Measurements from ENCODE around the gene SOBP. TPM values are rescaled to one million over a fixed set of nuclear protein-coding genes. Genes with fewer than 3 reads are reported as not detected.
"Not testable (repeated sequence)": the region's sequence is repeated elsewhere in the genome, so short reads cannot be mapped to it uniquely, and the experiment has no call there.

Gene SOBP
- total RNA-seq, 2 experiments from 2014 or later: 0.25 to 0.26 TPM

DNA sequence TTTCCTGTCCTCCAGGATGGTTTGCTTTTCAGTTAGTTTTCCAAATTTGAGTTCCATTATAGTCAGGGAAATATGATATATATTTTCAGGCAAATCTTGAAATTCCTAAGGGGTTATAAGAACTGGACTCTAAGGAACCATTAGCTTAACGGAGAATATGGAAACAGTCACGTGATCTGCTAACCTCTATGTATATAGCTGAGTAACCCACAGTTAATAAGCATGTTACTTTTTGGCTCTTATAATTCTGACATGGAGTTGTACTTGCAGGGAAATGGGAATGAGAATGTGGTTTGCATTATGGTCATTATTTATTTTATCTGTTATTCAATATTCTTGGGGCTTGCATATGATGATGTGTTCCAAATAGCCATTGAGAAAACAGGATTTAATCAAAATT lies 23.3 kb downstream of the SOBP start:
- CTCF ChIA-PET: no interaction called here
- no peak overlapping the region for H3K4me3 Mint-ChIP-seq
- no peak for DNase-seq
- H3K36me3 Mint-ChIP-seq (ENCODE audit: low read depth): no peaks in the 10 kb centered on the region
- peaks cover 8% of the 10 kb centered on the region for H3K9me3 Mint-ChIP-seq
- no peak overlapping the region for H3K27ac Mint-ChIP-seq
- intact Hi-C loops (cut with micrococcal nuclease): no loop called here
- H3K4me1 Mint-ChIP-seq (ENCODE audit: low read depth): no peaks in the 10 kb centered on the region
- H3K27me3 Mint-ChIP-seq (ENCODE audit: low read depth): no peaks in the 10 kb centered on the region

DNA sequence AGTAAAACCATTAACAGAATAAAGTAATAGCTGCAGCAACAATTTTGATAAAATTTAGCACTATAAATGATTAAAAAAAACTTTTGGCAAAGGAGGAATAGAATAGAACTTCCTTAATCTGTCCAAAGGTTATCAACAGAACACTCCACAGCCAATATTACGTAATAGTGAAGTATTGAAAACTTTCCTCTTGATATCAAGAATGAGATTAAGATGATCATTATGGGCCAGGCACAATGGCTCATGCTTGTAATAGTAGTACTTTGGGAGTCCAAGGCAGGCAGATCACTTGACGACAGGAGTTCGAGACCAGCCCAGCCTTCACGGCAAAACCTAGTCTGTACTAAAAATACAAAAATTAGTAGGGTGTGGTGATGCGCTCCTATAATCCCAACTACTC lies 26.0 kb downstream of the SOBP start:
- intact Hi-C loops (cut with micrococcal nuclease): no loop called here
- Mint-ChIP-seq H3K4me3 (no peak overlapping the region), H3K9me3 (peaks cover 8% of the 10 kb centered on the region), H3K36me3 (ENCODE audit: low read depth) (no peaks in the 10 kb centered on the region), H3K27me3 (ENCODE audit: low read depth) (no peaks in the 10 kb centered on the region), H3K27ac (no peak overlapping the region), H3K4me1 (ENCODE audit: low read depth) (no peaks in the 10 kb centered on the region)
- CTCF ChIA-PET: interaction anchor here (0.6 kb wide), 1 partner anchor 217 kb away, joined by 3 read pairs; no protein-coding TSS in a partner anchor
- no peak for DNase-seq

DNA sequence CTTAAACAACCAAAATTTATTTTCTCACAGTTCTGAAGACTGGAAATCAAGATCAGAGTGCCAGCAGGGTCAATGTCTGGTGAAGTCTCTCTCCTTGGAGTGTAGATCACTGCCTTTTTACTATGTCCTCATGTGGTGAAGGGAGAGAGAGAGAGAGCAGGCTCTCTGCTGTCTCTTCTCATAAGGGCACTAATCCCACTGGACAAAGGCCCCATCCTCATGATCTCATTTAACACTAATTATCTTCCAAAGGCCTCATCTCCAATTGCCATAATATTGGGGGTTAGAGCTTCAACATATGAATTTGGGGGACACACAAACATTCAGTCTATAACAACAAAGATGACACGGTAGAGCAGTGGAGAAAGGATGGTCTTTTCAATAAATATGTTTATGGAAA lies 27.4 kb downstream of the SOBP start:
- no peaks in the 10 kb centered on the region for H3K4me1 Mint-ChIP-seq (ENCODE audit: low read depth)
- intact Hi-C loops (cut with micrococcal nuclease): no loop called here
- DNase-seq: no peak
- H3K9me3 Mint-ChIP-seq: peaks cover 8% of the 10 kb centered on the region
- no peaks in the 10 kb centered on the region for H3K36me3 Mint-ChIP-seq (ENCODE audit: low read depth)
- H3K27me3 Mint-ChIP-seq (ENCODE audit: low read depth): no peaks in the 10 kb centered on the region
- CTCF ChIA-PET: no interaction called here
- H3K27ac Mint-ChIP-seq: no peak overlapping the region
- no peak overlapping the region for H3K4me3 Mint-ChIP-seq

DNA sequence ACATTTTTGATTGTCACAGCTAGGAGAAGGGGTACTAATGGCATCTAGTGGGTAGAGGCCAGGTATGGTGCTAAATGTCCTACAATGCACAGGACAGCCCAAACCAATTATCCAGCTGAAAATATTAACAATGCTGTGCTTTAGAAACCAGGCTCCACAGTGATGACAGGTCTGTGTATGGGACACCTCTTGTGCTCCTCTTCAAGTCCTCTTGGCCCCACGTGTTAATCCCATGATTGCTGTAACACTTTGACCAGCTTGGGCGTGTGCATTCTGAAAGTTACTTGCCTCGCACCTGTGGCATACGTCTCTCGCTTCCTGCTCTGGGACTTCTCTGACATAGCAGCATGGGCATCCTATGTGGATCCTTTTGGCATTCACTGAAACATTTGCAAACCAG lies 29.3 kb downstream of the SOBP start:
- CTCF ChIA-PET; intact Hi-C loops (cut with micrococcal nuclease); H3K4me1 Mint-ChIP-seq (ENCODE audit: low read depth); H3K4me3 Mint-ChIP-seq; H3K36me3 Mint-ChIP-seq (ENCODE audit: low read depth); H3K27ac Mint-ChIP-seq; DNase-seq; H3K27me3 Mint-ChIP-seq (ENCODE audit: low read depth); H3K9me3 Mint-ChIP-seq: not testable (repeated sequence)

DNA sequence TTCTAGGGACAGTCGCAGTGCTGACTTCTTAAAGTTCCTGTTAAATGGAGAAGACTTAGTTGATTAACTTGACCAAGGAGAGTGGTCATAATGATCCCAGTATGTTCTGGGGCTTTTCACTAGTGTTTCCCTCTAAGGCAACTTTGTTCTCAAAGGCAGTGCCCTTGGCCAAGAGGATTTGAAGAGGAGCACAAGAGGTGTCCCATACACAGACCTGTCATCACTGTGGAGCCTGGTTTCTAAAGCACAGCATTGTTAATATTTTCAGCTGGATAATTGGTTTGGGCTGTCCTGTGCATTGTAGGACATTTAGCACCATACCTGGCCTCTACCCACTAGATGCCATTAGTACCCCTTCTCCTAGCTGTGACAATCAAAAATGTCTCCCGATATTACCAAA lies 30.8 kb downstream of the SOBP start:
- H3K4me1 Mint-ChIP-seq (ENCODE audit: low read depth); intact Hi-C loops (cut with micrococcal nuclease); H3K27me3 Mint-ChIP-seq (ENCODE audit: low read depth); H3K27ac Mint-ChIP-seq; DNase-seq; H3K9me3 Mint-ChIP-seq; H3K36me3 Mint-ChIP-seq (ENCODE audit: low read depth); H3K4me3 Mint-ChIP-seq: not testable (repeated sequence)
- CTCF ChIA-PET: interaction anchor here (0.7 kb wide), 1 partner anchor 29 kb away, joined by 3 read pairs; no protein-coding TSS in a partner anchor

DNA sequence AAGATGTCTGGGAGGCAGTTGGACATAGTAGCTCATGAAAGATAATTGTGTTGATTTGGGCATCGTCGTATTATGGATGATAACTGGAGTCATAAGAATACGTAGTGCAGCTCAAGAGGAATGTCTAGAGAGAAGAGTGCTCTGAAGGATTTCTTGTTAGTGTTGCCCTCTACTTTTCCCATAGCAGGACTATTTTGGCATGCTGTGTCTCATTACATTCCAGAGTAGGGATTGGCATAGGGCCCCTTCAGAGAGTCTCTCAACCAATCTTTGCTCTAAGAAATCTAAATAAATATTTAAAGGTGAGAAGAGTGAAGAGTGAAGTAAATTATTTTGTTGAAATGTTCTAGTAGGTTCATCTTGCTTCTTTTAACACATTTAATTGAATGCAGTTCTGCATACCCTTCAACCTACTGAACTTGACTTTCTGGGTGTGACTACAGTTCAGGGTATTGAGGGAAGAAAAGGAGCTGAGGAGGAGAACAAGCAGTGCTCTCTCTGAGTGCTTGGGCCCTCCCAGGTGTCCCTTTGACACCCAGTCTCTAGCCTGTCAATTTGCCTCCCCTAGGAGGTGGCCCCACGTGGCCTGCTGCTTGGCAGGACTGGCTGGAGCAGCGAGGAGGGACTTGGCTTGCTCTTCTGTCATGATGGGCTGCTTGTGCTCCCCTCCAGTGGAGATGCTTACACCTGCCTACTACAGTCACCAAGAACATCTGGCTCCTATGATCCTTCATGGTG lies 33.3 kb downstream of the SOBP start:
- Mint-ChIP-seq H3K4me3 (no peak overlapping the region), H3K36me3 (ENCODE audit: low read depth) (no peaks in the 10 kb centered on the region), H3K27ac (no peak overlapping the region), H3K4me1 (ENCODE audit: low read depth) (no peaks in the 10 kb centered on the region), H3K27me3 (ENCODE audit: low read depth) (peaks cover 3% of the 10 kb centered on the region), H3K9me3 (no peaks in the 10 kb centered on the region)
- intact Hi-C loops (cut with micrococcal nuclease): no loop called here
- DNase-seq: no peak
- CTCF ChIA-PET: no interaction called here

DNA sequence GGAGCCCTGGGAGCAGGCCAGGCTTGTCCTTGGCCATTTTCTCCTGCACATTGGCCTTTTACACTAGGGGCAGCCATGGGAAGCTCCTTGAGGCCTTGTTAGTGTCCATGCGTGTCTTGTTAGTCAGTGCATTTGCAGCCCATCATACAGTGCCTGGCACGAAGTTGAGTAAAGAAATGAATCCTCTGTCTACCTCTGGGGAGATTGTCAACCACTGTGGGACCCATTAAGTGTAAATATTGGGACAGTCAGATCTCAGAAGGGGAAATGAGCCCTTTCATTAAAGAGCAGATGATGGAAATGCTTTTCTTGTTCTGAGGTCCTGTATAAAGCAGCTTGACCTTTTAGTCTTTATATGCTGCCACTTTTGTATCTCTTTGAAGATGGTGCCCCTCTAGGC lies 33.9 kb downstream of the SOBP start:
- H3K4me1 Mint-ChIP-seq (ENCODE audit: low read depth): no peaks in the 10 kb centered on the region
- no peaks in the 10 kb centered on the region for H3K9me3 Mint-ChIP-seq
- intact Hi-C loops (cut with micrococcal nuclease): no loop called here
- no peak for DNase-seq
- no peak overlapping the region for H3K4me3 Mint-ChIP-seq
- H3K27me3 Mint-ChIP-seq (ENCODE audit: low read depth): peaks cover 3% of the 10 kb centered on the region
- no peaks in the 10 kb centered on the region for H3K36me3 Mint-ChIP-seq (ENCODE audit: low read depth)
- H3K27ac Mint-ChIP-seq: no peak overlapping the region
- CTCF ChIA-PET: no interaction called here

DNA sequence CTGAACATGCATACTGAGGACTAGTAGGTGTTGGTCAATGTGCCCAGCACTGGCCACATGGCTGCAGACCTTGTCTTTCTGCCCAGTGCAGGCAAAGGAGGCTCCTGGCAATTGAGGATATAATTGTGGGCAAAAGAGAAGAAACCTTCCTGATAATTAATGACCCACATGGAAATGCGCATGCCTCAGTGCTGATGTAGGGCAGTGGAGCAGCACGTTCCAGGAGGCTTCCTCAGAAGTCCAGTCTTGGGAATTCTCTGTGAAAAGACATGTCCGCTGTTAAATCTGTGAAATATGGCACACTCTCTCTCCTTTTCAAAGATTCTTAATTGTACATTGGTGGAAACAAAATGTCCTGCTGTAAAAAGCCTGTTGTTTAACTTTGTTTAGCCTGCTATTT lies 34.7 kb downstream of the SOBP start:
- no peak overlapping the region for H3K27ac Mint-ChIP-seq
- H3K9me3 Mint-ChIP-seq: no peaks in the 10 kb centered on the region
- DNase-seq: no peak
- intact Hi-C loops (cut with micrococcal nuclease): no loop called here
- H3K27me3 Mint-ChIP-seq (ENCODE audit: low read depth): peaks cover 3% of the 10 kb centered on the region
- H3K4me1 Mint-ChIP-seq (ENCODE audit: low read depth): no peaks in the 10 kb centered on the region
- CTCF ChIA-PET: no interaction called here
- H3K4me3 Mint-ChIP-seq: no peak overlapping the region
- no peaks in the 10 kb centered on the region for H3K36me3 Mint-ChIP-seq (ENCODE audit: low read depth)

DNA sequence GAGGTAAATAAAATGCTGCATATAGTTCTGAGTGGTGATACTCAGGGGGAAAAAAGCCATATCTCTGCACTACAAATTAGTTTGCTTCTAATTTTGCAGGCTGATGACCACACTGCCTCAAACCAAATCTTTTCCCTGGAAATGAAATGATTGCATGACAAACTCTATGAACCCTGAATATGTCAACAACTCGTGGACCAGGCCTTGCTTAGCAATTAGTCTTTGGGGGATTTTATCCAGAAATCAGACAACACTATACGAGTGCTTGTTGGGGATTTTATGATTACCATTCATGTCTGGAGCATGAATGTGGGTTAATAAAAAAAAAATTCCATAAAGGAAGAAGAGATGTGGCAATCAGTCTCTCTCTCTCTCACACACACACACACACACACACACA lies 42.0 kb downstream of the SOBP start:
- H3K27me3 Mint-ChIP-seq (ENCODE audit: low read depth): no peaks in the 10 kb centered on the region
- CTCF ChIA-PET: no interaction called here
- H3K9me3 Mint-ChIP-seq: no peaks in the 10 kb centered on the region
- no peaks in the 10 kb centered on the region for H3K36me3 Mint-ChIP-seq (ENCODE audit: low read depth)
- no peaks in the 10 kb centered on the region for H3K4me1 Mint-ChIP-seq (ENCODE audit: low read depth)
- intact Hi-C loops (cut with micrococcal nuclease): no loop called here
- H3K4me3 Mint-ChIP-seq: no peak overlapping the region
- DNase-seq: no peak
- no peak overlapping the region for H3K27ac Mint-ChIP-seq

DNA sequence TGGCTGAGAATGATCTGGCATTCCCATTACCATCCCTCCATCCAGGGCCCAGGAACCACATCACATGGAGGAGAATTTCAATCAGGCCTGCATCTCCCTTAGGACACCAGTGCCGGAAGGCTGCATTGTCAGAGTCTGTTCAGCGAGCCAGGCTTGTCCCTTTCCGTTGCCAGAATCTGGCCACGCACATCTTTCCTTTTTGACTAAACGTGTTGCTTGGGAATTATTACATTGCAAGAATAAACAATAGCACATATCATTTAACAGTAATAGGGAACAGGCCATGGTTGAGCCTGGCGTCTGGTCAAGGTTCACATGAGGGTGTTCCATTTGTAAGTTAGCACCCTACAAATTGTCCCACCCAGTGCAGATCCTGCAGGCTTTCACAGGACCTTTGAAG lies 42.8 kb downstream of the SOBP start:
- Mint-ChIP-seq H3K36me3 (ENCODE audit: low read depth) (no peaks in the 10 kb centered on the region), H3K9me3 (no peaks in the 10 kb centered on the region), H3K4me1 (ENCODE audit: low read depth) (no peaks in the 10 kb centered on the region), H3K27me3 (ENCODE audit: low read depth) (no peaks in the 10 kb centered on the region), H3K4me3 (no peak overlapping the region), H3K27ac (no peak overlapping the region)
- intact Hi-C loops (cut with micrococcal nuclease): no loop called here
- CTCF ChIA-PET: interaction anchor here (0.5 kb wide), 1 partner anchor 400 kb away, joined by 4 read pairs; no protein-coding TSS in a partner anchor
- DNase-seq: no peak

DNA sequence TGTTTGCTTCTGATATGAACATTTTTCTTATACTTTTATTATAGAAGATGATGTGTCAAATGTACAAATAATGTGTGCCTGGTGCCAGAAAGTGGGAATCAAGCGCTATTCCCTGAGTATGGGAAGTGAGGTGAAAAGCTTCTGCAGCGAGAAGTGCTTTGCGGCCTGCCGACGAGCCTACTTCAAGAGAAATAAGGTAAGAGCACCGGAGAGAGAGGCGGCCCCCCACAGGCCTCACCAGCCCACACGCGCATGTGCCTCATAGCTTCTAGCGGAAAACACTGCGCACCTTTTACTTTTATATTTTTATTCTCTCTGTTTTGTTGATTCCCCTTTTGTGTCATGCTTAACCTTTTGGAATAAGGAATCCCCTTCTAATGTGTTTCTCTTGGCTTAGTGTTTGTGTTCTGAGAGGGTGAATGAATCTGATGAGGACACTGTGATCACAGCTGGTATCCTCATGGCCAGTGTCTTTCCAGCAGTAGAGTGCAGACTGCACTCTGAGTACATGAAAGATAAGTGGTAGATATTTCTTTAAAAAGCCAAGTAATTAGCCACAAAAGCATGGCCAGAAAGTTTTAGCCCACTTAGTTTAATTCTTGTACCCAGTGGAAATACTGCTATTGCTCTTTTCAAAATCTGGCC lies 43.6 kb downstream of the SOBP start:
- no peak overlapping the region for H3K27ac Mint-ChIP-seq
- H3K4me3 Mint-ChIP-seq: no peak overlapping the region
- H3K27me3 Mint-ChIP-seq (ENCODE audit: low read depth): peaks cover under 1% of the 10 kb centered on the region
- intact Hi-C loops (cut with micrococcal nuclease): no loop called here
- H3K9me3 Mint-ChIP-seq: no peaks in the 10 kb centered on the region
- CTCF ChIA-PET: no interaction called here
- DNase-seq: no peak
- no peaks in the 10 kb centered on the region for H3K4me1 Mint-ChIP-seq (ENCODE audit: low read depth)
- H3K36me3 Mint-ChIP-seq (ENCODE audit: low read depth): no peaks in the 10 kb centered on the region

DNA sequence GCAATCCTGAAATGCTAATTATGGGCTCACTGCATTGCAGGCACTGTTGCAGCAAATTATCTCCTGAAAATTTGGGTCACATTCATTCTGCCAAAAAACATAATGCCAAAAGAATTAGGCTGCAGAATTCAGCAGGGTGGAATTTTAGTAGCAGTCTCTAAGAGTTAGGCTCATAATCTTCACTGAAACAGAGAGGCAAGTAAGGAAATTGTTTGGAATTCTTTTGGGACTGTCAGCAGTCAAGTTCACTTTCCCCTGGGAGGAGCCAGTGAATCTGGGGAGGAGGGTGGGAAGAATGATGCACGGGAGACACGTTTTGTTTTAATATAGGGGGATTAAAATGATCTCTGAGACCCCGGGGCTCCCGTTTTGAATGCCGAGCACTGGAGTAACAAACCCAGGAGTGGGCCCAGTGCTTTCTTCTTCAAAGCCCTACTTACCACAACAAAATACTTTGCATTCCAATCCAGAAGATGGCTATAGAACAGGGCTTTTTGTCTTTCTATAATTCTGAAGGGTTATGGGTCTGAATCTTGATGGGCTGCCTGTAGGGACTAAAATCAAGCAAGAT lies 44.7 kb downstream of the SOBP start:
- H3K36me3 Mint-ChIP-seq (ENCODE audit: low read depth): no peaks in the 10 kb centered on the region
- CTCF ChIA-PET: no interaction called here
- H3K4me3 Mint-ChIP-seq: no peak overlapping the region

DNA sequence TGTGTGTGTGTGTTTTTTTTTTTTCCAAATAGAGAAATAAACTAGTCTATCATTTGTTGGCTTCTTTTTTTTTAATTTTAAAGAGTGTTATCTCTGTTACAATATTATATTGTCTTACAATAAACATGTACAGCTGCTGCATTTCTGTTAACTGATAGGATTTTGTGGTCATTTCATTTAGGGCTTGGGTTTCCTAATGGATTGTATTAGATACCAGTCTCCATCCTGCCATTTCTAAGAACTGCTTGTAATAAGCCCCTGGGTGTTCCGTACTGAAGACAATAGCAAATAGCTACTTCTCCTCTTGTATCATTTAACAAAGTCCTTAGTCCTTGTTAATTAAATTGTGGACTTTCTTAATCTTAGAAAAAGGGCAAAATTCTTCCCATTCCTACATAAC lies 45.7 kb downstream of the SOBP start:
- CTCF ChIA-PET: no interaction called here
- H3K4me1 Mint-ChIP-seq (ENCODE audit: low read depth): no peaks in the 10 kb centered on the region
- no peak overlapping the region for H3K4me3 Mint-ChIP-seq
- H3K27ac Mint-ChIP-seq: no peak overlapping the region
- intact Hi-C loops (cut with micrococcal nuclease): no loop called here
- no peaks in the 10 kb centered on the region for H3K36me3 Mint-ChIP-seq (ENCODE audit: low read depth)
- peaks cover 13% of the 10 kb centered on the region for H3K27me3 Mint-ChIP-seq (ENCODE audit: low read depth)
- H3K9me3 Mint-ChIP-seq: no peaks in the 10 kb centered on the region
- no peak for DNase-seq

More for the DNA sequence above, 44.7 kb downstream of the SOBP start:
- Mint-ChIP-seq H3K27ac (no peak overlapping the region), H3K27me3 (ENCODE audit: low read depth) (peaks cover 10% of the 10 kb centered on the region), H3K4me1 (ENCODE audit: low read depth) (no peaks in the 10 kb centered on the region), H3K9me3 (no peaks in the 10 kb centered on the region)
- intact Hi-C loops (cut with micrococcal nuclease): no loop called here
- DNase-seq: no peak

Measured in activated naive CD4-positive, alpha-beta T cell treated with anti-CD3 and anti-CD28 coated beads for 36 hours (primary cell).